Activated naive CD4-positive, alpha-beta T cell treated with anti-CD3 and anti-CD28 coated beads, Interleukin-2, amount 50 U/mL, for 72 hours (primary cell): ENCODE results near the gene ATP5ME. TPM values are rescaled to one million over a fixed set of nuclear protein-coding genes. Genes with fewer than 3 reads are reported as not detected.

Experiments used
- ATAC-seq, 2 donors: fragments of 150-1000 bp; cut with Tn5 transposase; 2 replicates each; pipeline ENCODE4 v1.10.0; 2021; ENCODE audit warnings: mild to moderate bottlenecking in 2 of 2, moderate library complexity in 2 of 2
- DNase-seq, 2 donors: peaks; one replicate each; pipeline ENCODE4 v3.0.0; 2021 to 2022; ENCODE audit warnings: low spot score in 2 of 2
- H3K27ac Mint-ChIP-seq, 2 donors: one replicate each; pipeline ENCODE4 v1.8.0; 2022; ENCODE audit warnings: mild to moderate bottlenecking in 2 of 2, mixed read lengths in 2 of 2
- H3K36me3 Mint-ChIP-seq, 2 donors: one replicate each; pipeline ENCODE4 v1.8.0; 2022; ENCODE audit warnings: mixed read lengths in 2 of 2
- H3K9me3 Mint-ChIP-seq, 2 donors: one replicate each; pipeline ENCODE4 v1.8.0; 2022; ENCODE audit warnings: mixed read lengths in 2 of 2
- total RNA-seq, 2 donors: library from RNA; stranded (reverse); gene quantifications; one replicate each; pipeline ENCODE4 v1.2.3, GENCODE V29; 2022

The ATP5ME gene
- total RNA-seq, 2 donors from 2014 or later, result 131 to 221 TPM

DNA sequence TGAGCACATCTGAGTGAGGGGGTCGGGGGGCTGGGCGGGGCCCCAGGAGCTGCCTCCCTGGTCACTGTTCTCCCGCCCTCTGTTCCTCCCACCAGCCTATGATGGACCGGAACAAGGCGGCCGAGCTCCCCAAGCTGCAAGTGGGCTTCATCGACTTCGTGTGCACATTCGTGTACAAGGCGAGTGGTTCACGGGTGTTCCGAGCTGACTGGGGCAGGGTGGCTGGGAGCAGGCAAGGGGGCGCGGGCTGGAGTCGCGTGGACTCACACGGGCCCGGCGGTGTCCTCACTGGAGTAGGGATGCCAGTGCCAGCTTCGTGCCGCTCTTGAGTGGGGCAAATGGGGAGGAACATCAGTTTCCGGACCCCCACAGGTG is 7.7 kb downstream of the ATP5ME start:
- DNase-seq, result no peak
- Mint-ChIP-seq H3K9me3 (no peaks in the 10 kb centered on the region), H3K36me3 (peaks cover 6 to 11% of the 10 kb centered on the region in 2 donors), H3K27ac (no peak overlapping the region)
- ATAC-seq, result no peak

DNA sequence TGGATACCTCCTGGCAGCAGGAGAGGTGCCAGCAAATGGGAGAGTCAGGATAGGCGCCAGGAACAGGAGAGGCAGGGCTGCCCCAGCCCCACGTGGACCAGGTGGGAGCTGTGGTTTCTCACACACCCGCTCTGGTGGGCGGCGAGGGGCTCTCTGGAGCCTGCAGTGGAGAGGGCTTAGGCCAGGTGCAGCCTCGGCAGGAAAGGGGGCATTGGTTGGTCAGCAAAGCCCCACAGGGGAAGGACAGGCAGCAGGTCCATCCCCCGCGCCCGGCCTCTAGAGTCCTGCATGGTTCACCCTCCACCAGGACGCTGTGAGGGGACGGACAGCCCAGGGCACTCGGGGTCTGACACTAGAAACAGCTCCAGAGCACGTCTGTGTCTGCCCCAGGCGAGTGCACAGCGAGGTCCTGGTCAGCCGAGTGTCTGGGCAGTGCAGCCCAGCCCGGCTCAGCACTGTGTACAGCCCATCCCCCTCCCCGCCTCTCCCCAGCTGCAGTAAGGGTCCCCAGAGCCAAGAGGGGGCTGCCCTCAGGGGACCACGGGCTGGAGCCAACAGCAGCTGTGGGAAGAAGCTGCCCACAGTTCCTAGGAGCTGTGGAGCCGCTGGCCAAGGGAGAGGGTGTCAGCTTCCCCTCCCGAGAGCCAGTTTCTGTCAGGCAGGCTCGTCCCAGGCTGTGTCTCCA is 8.2 kb downstream of the ATP5ME start:
- H3K27ac Mint-ChIP-seq, result peak overlapping the region; percentile 44 to 87
- no peak for ATAC-seq
- H3K9me3 Mint-ChIP-seq, result peaks cover 2 to 3% of the 10 kb centered on the region in 2 donors
- H3K36me3 Mint-ChIP-seq, result peaks cover 6 to 8% of the 10 kb centered on the region in 2 donors
- no peak for DNase-seq

DNA sequence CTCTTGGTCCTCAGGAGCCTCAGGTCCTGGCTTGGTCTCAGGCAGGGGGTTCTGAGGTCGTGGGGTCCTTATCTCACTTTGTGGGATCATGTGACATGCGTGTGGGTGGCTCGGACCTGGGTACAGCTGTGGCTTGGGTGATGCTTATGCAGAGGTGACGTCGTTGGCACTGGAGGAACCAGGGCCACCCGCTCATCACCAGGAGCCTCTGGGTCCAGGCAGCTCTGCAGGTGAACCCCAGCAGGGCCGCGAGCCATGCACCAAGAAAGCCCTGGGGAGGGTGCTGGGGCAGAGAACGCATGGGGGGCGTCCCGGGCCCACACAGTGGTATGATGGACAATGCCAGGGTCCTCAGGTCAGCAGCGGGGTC is 8.7 kb downstream of the ATP5ME start:
- peak in 1 of 2 donors; percentile 50 for DNase-seq
- ATAC-seq, result no peak
- H3K27ac Mint-ChIP-seq, result peak overlapping the region; percentile 44 to 87
- H3K36me3 Mint-ChIP-seq, result peaks cover 6 to 8% of the 10 kb centered on the region in 2 donors
- H3K9me3 Mint-ChIP-seq, result peaks cover 5 to 7% of the 10 kb centered on the region in 2 donors

DNA sequence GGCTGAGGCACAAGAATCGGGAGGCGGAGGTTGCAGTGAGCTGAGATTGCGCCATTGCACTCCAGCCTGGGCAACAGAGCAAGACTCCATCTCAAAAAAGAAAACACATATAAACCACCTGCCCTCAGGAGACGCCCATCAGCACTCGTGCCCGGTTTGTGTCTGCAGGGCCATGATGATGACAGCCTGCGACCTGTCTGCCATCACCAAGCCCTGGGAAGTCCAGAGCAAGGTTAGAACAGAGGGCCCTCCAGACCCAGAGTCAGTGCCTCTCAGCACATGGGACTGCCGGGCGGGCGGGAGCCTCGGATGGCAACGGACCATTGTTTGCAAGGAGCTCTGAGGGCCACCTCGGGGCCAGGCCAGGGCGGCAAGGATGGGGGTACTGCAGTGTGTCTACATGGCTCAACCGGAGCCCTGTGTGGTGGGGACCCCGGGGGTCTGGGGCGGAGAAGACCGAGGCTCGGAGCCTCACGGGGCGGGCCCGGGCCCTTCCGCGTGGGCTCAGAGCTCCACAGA is 9.3 kb downstream of the ATP5ME start:
- peaks cover 5 to 12% of the 10 kb centered on the region in 2 donors for H3K9me3 Mint-ChIP-seq
- peaks cover 6 to 14% of the 10 kb centered on the region in 2 donors for H3K36me3 Mint-ChIP-seq
- H3K27ac Mint-ChIP-seq, result peak overlapping the region; percentile 87 to 90
- ATAC-seq (no peak), DNase-seq (peak in 1 of 2 donors; percentile 54)

DNA sequence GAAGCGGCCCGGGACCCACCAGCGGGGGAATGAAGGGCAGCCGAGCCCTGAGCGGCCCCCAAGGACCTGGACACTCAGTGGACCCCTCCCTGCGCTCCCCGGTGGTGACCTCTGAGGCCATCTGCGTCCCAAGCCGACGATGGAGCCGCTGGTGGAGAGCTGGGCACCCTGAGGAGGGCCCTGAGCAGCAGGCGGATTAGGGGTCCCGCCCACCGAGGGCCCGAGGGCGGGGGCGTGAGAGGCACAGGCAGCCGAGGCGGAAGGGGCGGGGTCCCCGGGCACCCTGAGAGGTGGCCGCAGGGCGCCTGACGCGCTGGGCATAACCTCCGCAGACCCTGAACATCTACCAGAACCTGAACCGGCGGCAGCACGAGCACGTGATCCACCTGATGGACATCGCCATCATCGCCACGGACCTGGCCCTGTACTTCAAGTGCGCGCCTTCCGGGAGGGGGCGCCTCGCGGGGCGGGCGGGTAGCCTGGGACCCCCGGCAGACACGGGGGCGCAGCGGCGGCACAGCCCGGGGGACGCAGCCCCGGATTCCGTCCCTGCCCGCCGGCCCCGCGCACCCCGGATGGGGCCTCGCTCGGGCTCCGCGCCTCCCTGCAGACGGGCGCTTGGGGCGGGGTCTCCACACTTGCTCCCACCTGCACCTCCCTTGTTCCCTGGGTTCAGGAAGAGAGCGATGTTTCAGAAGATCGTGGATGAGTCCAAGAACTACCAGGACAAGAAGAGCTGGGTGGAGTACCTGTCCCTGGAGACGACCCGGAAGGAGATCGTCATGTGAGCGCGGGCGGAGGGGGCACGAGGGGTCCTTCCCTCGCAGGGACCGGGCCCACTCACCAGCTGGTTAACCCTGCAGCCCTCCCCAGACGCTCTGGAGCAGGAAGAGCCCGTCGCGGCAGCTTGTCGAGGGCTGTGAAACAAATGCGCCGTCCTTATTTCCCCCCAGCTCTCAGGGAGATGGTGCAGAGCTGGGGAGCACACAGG is 10.3 kb downstream of the ATP5ME start:
- peaks cover 6 to 15% of the 10 kb centered on the region in 2 donors for H3K36me3 Mint-ChIP-seq
- DNase-seq, result peak; percentile 65 to 82
- peak overlapping the region; percentile 87 to 90 for H3K27ac Mint-ChIP-seq
- H3K9me3 Mint-ChIP-seq, result peaks cover 5 to 13% of the 10 kb centered on the region in 2 donors
- peak; percentile 74 to 85 for ATAC-seq

DNA sequence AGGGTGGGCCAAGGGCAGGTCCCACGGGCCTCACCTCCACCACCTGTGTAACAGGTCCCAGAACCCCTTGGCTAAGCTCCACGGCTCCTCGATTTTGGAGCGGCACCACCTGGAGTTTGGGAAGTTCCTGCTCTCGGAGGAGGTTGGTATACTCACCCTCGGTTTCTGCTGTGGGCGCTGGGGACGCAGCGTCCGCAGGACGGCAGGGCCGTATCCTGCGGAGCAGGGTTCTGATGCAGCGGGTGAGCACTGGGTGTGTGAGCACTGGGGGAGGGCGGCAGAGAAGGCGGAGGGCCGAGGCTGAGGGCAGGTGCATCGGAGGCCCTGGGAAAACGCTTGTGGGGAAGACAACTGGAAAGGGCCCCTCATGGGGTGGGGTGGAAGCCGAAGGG is 11.0 kb downstream of the ATP5ME start:
- H3K27ac Mint-ChIP-seq, result peak overlapping the region; percentile 87 to 93
- peaks cover 6 to 15% of the 10 kb centered on the region in 2 donors for H3K36me3 Mint-ChIP-seq
- H3K9me3 Mint-ChIP-seq, result peaks cover 5 to 13% of the 10 kb centered on the region in 2 donors
- ATAC-seq (peak in 1 of 2 donors; percentile 7), DNase-seq (no peak)

DNA sequence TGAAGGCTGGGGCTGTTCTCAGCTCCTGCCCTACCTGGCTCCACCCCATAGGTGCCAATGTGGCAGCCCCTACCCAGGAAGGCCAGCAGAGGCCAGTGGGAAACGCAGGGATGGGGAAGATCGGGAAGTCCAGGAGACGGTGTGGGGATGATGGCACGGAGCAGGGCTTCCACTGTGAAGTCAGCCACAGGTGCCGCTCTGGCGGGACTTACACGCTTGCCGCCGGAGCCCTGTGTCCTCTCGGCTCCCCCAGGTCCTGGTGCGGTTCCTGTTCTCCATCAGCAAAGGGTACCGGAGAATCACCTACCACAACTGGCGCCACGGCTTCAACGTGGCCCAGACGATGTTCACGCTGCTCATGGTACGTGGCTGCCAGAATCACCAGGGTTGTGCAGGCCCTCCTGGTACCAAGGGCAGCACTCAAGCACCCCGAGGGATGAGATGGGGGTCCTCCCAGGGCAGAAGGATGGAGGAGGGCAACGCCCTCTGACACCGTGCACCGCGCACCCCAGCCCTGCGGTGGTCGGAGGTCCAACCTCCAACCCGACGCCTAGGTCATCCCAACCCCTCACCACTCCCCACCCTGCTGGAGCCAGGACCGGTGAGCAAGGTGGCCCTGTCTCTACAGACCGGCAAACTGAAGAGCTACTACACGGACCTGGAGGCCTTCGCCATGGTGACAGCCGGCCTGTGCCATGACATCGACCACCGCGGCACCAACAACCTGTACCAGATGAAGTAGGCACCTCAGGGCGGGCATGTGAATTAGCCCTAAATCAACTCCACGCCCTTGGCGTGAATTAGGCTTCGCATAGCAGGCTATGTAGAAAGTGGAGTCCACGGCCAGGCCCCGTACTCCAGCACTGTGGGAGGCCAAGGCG is 12.0 kb downstream of the ATP5ME start:
- peaks cover 6 to 15% of the 10 kb centered on the region in 2 donors for H3K36me3 Mint-ChIP-seq
- DNase-seq (no peak), ATAC-seq (no peak)
- peak overlapping the region; percentile 36 to 87 for H3K27ac Mint-ChIP-seq
- H3K9me3 Mint-ChIP-seq, result peaks cover 5 to 13% of the 10 kb centered on the region in 2 donors

DNA sequence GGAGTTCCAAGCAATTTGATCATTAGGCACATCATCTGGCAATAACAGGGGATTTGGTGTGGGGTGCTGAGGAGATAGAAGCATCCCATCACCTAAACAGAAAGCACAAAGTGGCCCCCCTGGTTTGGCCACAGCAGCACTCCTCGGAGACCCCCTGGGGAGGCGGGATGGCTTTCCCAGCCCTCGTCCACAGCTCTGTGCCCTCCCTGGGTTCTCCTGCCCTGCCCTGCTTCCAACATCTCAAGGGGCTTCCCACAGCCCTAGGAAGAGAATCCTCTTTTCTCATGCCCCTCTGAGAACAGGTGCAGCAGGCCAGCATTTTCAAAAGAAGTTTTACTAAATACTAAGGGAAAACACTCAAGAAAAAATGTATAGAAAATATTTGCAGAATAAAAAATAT is 12.8 kb downstream of the ATP5ME start:
- H3K27ac Mint-ChIP-seq, result no peak overlapping the region
- no peak for DNase-seq
- no peak for ATAC-seq

DNA sequence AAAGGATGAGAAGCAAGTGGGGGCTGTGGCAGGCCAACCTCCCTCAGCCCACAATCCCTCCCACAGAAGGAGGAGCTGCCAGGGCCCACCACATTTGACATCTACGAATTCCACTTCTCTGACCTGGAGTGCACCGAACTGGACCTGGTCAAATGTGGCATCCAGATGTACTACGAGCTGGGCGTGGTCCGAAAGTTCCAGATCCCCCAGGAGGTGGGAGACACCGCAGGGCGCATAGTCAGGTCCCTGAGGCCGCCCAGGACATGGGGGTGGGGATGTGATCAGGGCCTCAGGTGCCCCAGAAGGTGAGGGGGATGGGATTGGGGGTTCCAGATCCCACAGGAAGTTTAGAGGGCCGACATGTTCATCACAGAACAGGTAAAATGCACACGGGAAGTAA is 13.7 kb downstream of the ATP5ME start:
- H3K36me3 Mint-ChIP-seq, result peaks cover 6 to 15% of the 10 kb centered on the region in 2 donors
- no peak for DNase-seq

More for the DNA sequence above, 12.8 kb downstream of the ATP5ME start:
- Mint-ChIP-seq H3K9me3 (peaks cover 5 to 13% of the 10 kb centered on the region in 2 donors), H3K36me3 (peaks cover 6 to 15% of the 10 kb centered on the region in 2 donors)

DNA sequence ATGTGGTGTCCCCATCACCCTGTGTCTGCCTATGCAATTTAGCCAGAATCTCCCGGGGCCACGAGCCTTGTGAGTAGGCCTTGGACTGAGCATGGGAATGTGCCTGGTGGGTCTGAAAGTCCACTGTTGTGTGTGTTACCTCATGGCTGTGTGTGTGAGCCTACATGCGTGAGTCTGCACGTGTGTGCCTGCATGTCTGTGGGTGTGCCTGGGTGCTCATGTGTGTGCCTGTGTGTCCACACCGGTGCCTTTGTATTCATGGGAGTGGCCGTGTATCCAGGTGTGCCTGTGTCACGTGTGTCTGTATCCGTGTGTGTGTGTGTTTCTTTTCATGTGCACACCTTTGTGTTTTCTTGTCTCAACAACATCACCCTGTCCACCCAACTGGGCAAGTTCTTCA is 14.2 kb downstream of the ATP5ME start:
- DNase-seq, result no peak
- no peak for ATAC-seq
- H3K36me3 Mint-ChIP-seq, result peaks cover 6 to 15% of the 10 kb centered on the region in 2 donors
- H3K27ac Mint-ChIP-seq, result no peak overlapping the region
- peaks cover 5 to 13% of the 10 kb centered on the region in 2 donors for H3K9me3 Mint-ChIP-seq

More for the DNA sequence above, 13.7 kb downstream of the ATP5ME start:
- H3K27ac Mint-ChIP-seq, result no peak overlapping the region
- H3K9me3 Mint-ChIP-seq, result peaks cover 5 to 13% of the 10 kb centered on the region in 2 donors
- no peak for ATAC-seq

DNA sequence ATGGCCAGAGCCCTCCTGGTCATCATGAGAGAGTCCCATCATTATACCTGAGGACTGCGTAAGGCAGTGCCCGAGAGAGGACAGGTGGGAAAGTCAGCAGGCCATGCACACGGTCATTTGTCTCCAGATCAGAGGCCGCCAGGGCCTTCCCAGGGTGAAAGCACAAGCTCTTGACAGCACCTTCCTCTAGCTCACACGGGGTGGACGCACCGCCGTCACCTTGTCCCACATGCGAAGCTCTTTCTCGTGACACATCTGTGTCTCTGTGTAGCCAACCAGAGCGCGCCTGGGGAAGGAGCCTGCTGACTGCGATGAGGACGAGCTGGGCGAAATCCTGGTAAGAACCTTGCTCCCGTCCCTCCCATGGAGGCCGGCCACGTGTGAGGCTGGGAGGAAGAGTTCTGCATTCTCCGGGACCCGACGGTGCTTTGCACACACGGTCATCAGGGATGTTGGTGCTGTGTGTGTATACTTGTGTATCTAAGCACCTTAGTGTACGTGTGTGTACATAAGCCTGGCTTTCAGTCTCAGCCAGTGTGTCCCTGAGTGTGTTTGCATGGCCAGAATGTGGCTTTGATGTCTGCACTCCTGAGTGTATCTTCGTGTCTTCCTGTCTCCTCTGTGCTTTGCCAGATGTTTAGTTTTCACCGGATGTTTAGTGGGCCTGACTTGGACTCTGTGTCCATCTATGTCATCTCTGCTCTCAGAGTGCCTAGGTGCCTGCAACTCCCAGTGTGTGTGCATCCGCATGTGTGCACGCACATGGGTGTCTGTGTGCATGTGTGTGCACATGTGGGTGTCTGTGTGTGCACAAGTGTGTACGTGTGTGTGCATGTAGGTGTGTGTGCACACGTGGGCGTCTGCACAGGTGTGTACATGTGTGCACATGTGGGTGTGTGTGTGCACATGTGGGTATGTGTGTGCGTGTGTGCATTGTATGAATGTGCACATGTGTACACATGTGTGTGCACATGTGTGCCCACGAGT is 15.1 kb downstream of the ATP5ME start:
- Mint-ChIP-seq H3K9me3 (peaks cover 5 to 13% of the 10 kb centered on the region in 2 donors), H3K27ac (no peak overlapping the region), H3K36me3 (peaks cover 6 to 15% of the 10 kb centered on the region in 2 donors)
- no peak for ATAC-seq
- DNase-seq, result no peak

DNA sequence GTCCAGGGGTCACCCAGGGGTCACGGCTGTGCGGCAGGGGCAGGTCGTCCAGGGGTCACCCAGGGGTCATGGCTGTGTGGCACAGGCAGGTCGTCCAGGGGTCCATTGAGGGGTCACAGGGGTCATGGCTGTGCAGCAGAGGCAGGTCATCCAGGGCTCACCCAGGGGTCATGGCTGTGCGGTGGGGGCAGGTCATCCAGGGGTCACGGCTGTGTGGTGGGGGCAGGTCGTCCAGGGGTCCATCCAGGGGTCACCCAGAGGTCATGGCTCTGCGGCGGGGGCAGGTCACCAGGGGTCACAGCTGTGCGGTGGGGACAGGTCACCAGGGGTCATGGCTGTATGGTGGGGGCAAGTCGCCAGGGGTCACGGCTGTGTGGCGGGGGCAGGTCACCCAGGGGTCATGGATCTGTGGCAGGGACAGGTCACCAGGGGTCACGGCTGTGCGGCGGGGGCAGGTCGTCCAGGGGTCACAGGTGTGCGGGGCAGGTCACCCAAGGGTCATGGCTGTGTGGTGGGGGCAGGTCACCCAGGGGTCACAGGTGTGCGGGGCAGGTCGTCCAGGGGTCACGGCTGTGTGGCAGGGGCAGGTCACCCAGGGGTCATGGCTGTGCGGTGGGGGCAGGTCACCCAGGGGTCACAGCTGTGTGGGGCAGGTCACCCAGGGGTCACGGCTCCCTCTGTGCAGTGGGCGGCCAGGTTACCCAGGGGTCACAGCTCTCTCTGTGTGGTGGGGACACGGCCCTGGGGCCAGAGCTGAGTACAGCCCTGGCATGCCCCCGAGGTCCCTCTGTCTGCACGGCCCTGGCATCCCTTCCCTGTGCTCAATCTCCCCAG is 16.0 kb downstream of the ATP5ME start:
- DNase-seq, result no peak
- no peak overlapping the region for H3K27ac Mint-ChIP-seq
- H3K36me3 Mint-ChIP-seq, result peaks cover 6 to 15% of the 10 kb centered on the region in 2 donors
- peaks cover 5 to 13% of the 10 kb centered on the region in 2 donors for H3K9me3 Mint-ChIP-seq
- no peak for ATAC-seq

DNA sequence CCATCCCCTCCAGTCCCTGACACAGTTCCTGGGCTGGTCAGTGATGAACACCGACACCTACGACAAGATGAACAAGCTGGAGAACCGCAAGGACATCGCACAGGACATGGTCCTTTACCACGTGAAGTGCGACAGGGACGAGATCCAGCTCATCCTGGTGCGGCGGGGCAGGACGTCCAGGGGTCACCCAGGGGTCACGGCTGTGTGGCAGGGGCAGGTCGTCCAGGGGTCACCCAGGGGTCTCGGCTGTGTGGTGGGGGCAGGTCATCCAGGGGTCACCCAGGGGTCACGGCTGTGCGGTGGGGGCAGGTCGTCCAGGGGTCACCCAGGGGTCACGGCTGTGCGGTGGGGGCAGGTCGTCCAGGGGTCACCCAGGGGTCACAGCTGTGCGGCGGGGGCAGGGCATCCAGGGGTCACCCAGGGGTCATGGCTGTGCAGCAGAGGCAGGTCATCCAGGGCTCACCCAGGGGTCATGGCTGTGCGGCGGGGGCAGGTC is 16.7 kb downstream of the ATP5ME start:
- Mint-ChIP-seq H3K36me3 (peaks cover 6 to 15% of the 10 kb centered on the region in 2 donors), H3K9me3 (peaks cover 5 to 13% of the 10 kb centered on the region in 2 donors), H3K27ac (no peak overlapping the region)
- ATAC-seq (no peak), DNase-seq (no peak)
